Measurements from ENCODE around the gene DDX49. TPM values are rescaled to one million over a fixed set of nuclear protein-coding genes. Genes with fewer than 3 reads are reported as not detected.

DDX49 gene
- total RNA-seq, 2 experiments from 2014 or later: 61.0 to 61.6 TPM

- no peaks in the 10 kb centered on the region for H3K4me1 Mint-ChIP-seq (ENCODE audit: low read depth)
- no peaks in the 10 kb centered on the region for H3K9me3 Mint-ChIP-seq
- no peak overlapping the region for H3K27ac Mint-ChIP-seq
- TF ChIP-seq CTCF (IDR thresholded peaks at IDR 0.05): no peak
- DNase-seq (no peak), ATAC-seq (no peak)
- intact Hi-C loops (cut with micrococcal nuclease): no loop called here
- ChIA-PET CTCF (no interaction called here), POLR2A (interaction anchor here (2.8 kb wide), 1 partner anchor 16 kb away, joined by 10 read pairs; the partner anchor contains the start of genes COPE and DDX49)
- peaks cover 20% of the 10 kb centered on the region for H3K36me3 Mint-ChIP-seq (ENCODE audit: low read depth)
- no peaks in the 10 kb centered on the region for H3K27me3 Mint-ChIP-seq
- no peak overlapping the region for H3K4me3 Mint-ChIP-seq
These were observed 16.1 kb upstream of the DDX49 start for GRCh38 chr19:18903156-18904037.

DNA sequence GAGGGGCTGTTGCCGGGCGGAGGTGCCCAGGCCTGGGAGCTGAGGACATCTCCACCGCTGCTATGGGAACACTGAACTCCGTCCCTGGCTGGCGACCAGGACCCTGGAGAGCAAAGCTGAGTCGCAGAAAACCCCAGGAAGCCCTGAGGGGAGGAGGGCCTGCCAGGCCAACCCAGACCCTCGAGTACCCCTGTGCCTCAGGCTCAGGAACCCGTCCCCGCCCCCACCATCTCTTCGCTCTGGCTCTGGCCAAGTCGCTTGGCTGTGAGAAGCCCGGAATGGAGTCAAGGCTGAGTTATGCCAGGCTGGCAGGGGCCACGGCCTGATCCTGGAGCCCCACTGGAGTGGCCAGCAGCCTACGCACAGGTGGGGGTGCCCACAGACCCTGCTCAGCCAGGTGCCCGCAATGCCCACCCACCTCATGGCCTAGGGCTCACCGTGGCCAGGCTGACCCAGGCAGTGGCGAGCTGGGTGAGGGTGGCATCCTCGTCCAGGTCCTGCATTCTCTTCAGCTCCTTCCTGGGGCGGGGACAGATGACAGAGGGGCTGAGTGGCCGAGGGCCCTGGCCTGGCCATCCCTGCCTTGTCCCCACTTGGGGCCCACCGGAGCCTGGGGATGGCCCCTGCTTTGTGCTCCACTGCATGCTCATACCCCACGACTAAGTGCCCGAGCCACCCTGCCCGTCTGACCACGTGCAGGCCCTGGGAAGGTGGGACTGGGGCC, 15.0 kb upstream of the DDX49 start:
- TF ChIP-seq CTCF (IDR thresholded peaks at IDR 0.05): no peak
- Mint-ChIP-seq H3K4me1 (ENCODE audit: low read depth) (no peaks in the 10 kb centered on the region), H3K9me3 (no peaks in the 10 kb centered on the region), H3K27me3 (no peaks in the 10 kb centered on the region), H3K4me3 (no peak overlapping the region), H3K27ac (no peak overlapping the region), H3K36me3 (ENCODE audit: low read depth) (peaks cover 20% of the 10 kb centered on the region)
- intact Hi-C loops (cut with micrococcal nuclease): no loop called here
- ATAC-seq (no peak), DNase-seq (no peak)
- POLR2A ChIA-PET: interaction anchor here (2.8 kb wide), 1 partner anchor 15 kb away, joined by 10 read pairs; the partner anchor contains the start of genes COPE and DDX49
- CTCF ChIA-PET: no interaction called here

- no peaks in the 10 kb centered on the region for H3K9me3 Mint-ChIP-seq
- no peaks in the 10 kb centered on the region for H3K4me1 Mint-ChIP-seq (ENCODE audit: low read depth)
- H3K36me3 Mint-ChIP-seq (ENCODE audit: low read depth): peaks cover 21% of the 10 kb centered on the region
- no peaks in the 10 kb centered on the region for H3K27me3 Mint-ChIP-seq
- H3K27ac Mint-ChIP-seq: no peak overlapping the region
- intact Hi-C loops (cut with micrococcal nuclease): no loop called here
- POLR2A ChIA-PET: interaction anchor here (2.8 kb wide), 1 partner anchor 14 kb away, joined by 10 read pairs; the partner anchor contains the start of genes COPE and DDX49
- ATAC-seq (no peak), DNase-seq (no peak)
- no peak overlapping the region for H3K4me3 Mint-ChIP-seq
- TF ChIP-seq CTCF (IDR thresholded peaks at IDR 0.05): no peak
- CTCF ChIA-PET: no interaction called here
These were observed 14.5 kb upstream of the DDX49 start for GRCh38 chr19:18905058-18905456.

- ATAC-seq (no peak), DNase-seq (no peak)
- intact Hi-C loops (cut with micrococcal nuclease): no loop called here
- Mint-ChIP-seq H3K36me3 (ENCODE audit: low read depth) (peaks cover 19% of the 10 kb centered on the region), H3K4me3 (no peak overlapping the region), H3K4me1 (ENCODE audit: low read depth) (no peaks in the 10 kb centered on the region), H3K27ac (no peak overlapping the region), H3K9me3 (no peaks in the 10 kb centered on the region), H3K27me3 (no peaks in the 10 kb centered on the region)
- ChIA-PET CTCF (no interaction called here), POLR2A (no interaction called here)
- TF ChIP-seq CTCF (IDR thresholded peaks at IDR 0.05): no peak
These were observed 13.8 kb upstream of the DDX49 start for GRCh38 chr19:18905513-18906236.
